Glomerular visceral epithelial cell (primary cell): ENCODE data around the gene NECTIN1.

Source experiments
- DNase-seq: peaks from one replicate; pipeline ENCODE4 v3.0.0-alpha.2; 2016; ENCODE audit errors: extremely low spot score

The NECTIN1 gene

GRCh38 chr11:119693253-119693815 lies 35.7 kb downstream of the NECTIN1 start:
- no peak for DNase-seq

GRCh38 chr11:119692540-119692820 lies 36.5 kb downstream of the NECTIN1 start:
- no peak for DNase-seq

- no peak for DNase-seq
Measured at GRCh38 chr11:119691701-119692539, 37.1 kb downstream of the NECTIN1 start.

GRCh38 chr11:119691020-119691666 lies 37.9 kb downstream of the NECTIN1 start:
- no peak for DNase-seq

- no peak for DNase-seq
Measured at GRCh38 chr11:119689302-119689701, 39.7 kb downstream of the NECTIN1 start.

GRCh38 chr11:119688356-119688755 lies 40.6 kb downstream of the NECTIN1 start:
- no peak for DNase-seq

- DNase-seq = no peak
Measured at GRCh38 chr11:119687373-119688046, 41.5 kb downstream of the NECTIN1 start.

GRCh38 chr11:119686177-119686882 lies 42.7 kb downstream of the NECTIN1 start:
- no peak for DNase-seq

- no peak for DNase-seq
Measured at GRCh38 chr11:119685111-119685746, 43.8 kb downstream of the NECTIN1 start.

- peak; percentile 67 for DNase-seq
Measured at GRCh38 chr11:119684361-119685110, 44.5 kb downstream of the NECTIN1 start.

- DNase-seq = no peak
Measured at GRCh38 chr11:119683783-119684182, 45.2 kb downstream of the NECTIN1 start.

- no peak for DNase-seq
Measured at GRCh38 chr11:119681361-119681910, 47.6 kb downstream of the NECTIN1 start.

GRCh38 chr11:119680541-119681360 lies 48.2 kb downstream of the NECTIN1 start:
- no peak for DNase-seq

GRCh38 chr11:119679346-119679745 lies 49.7 kb downstream of the NECTIN1 start:
- no peak for DNase-seq

- DNase-seq = no peak
Measured at GRCh38 chr11:119678351-119678750, 50.6 kb downstream of the NECTIN1 start.

- no peak for DNase-seq
Measured at GRCh38 chr11:119677840-119678239, 51.2 kb downstream of the NECTIN1 start.

GRCh38 chr11:119676461-119677020 lies 52.5 kb downstream of the NECTIN1 start:
- no peak for DNase-seq

- DNase-seq = no peak
Measured at GRCh38 chr11:119673759-119674336, 55.2 kb downstream of the NECTIN1 start.
